Lower leg skin (tissue), 3 donors: ENCODE results near the gene CSF2RB.

Experiments
- CTCF ChIP-seq, 3 donors: fragments of 450-650 bp; IDR thresholded peaks; one replicate each; pipeline ENCODE4 v1.5.1; 2016; ENCODE audit warnings: antibody characterized with exemption in 3 of 3, mild to moderate bottlenecking in 3 of 3, moderate library complexity in 2 of 3
- POLR2A ChIP-seq, 2 donors: fragments of 450-650 bp; IDR thresholded peaks; one replicate each; pipeline ENCODE4 v1.6.1; 2016 to 2017; ENCODE audit warnings: antibody characterized with exemption in 2 of 2, mild to moderate bottlenecking in 1 of 2, moderate library complexity in 1 of 2

DNA sequence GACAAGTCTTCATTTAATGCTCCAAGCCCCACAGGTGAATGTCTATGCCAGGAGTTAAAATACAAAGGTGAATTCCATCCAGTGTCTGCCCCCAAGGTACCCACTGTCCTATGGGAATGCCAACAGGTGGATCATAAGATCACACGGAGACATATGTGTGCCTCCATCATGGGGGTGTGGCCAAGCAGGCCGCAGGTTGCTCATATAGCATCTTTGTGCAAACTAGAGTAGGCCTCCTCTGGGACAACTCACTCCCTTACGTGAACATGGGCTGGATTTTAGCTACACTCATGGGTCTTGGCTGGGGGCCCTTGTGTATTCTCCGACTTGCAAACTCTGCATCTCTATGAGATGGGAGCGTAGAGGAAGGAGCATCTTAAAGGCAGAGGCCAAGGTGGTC, 45.7 kb upstream of the CSF2RB start:
- TF ChIP-seq CTCF (IDR thresholded peaks at IDR 0.05) (no peak), POLR2A (IDR thresholded peaks at IDR 0.05) (no peak)
